ENCODE measurements around the gene PRR5L.

The PRR5L gene

GRCh38 chr11:36264011-36264972 is 31.8 kb upstream of the PRR5L start:
- TF ChIP-seq FOXP2 (optimal IDR thresholded peaks at IDR 0.05; ENCODE audit: borderline replicate concordance, extremely low read depth, extremely low read length, insufficient read depth) (no peak), POLR2AphosphoS5 (IDR thresholded peaks at IDR 0.05; ENCODE audit: low read depth, low read length) (no peak), REST (IDR thresholded peaks at IDR 0.05; ENCODE audit: insufficient read depth in 1 of 2, low read depth in 2 of 2, low read length in 2 of 2) (no peak), TAF1 (IDR thresholded peaks at IDR 0.05; ENCODE audit: borderline replicate concordance, insufficient read depth, low read length) (no peak), SIN3A (IDR thresholded peaks at IDR 0.05; ENCODE audit: borderline replicate concordance, insufficient read depth, low read length) (no peak)

- TF ChIP-seq FOXP2 (optimal IDR thresholded peaks at IDR 0.05; ENCODE audit: borderline replicate concordance, extremely low read depth, extremely low read length, insufficient read depth) (no peak), TAF1 (IDR thresholded peaks at IDR 0.05; ENCODE audit: borderline replicate concordance, insufficient read depth, low read length) (no peak), REST (IDR thresholded peaks at IDR 0.05; ENCODE audit: insufficient read depth in 1 of 2, low read depth in 2 of 2, low read length in 2 of 2) (no peak), POLR2AphosphoS5 (IDR thresholded peaks at IDR 0.05; ENCODE audit: low read depth, low read length) (no peak), SIN3A (IDR thresholded peaks at IDR 0.05; ENCODE audit: borderline replicate concordance, insufficient read depth, low read length) (no peak)
Measured at GRCh38 chr11:36264973-36265344, 31.1 kb upstream of the PRR5L start.

- TF ChIP-seq FOXP2 (optimal IDR thresholded peaks at IDR 0.05; ENCODE audit: borderline replicate concordance, extremely low read depth, extremely low read length, insufficient read depth): no peak
- no peak for TF ChIP-seq POLR2AphosphoS5 (IDR thresholded peaks at IDR 0.05; ENCODE audit: low read depth, low read length)
- no peak for TF ChIP-seq TAF1 (IDR thresholded peaks at IDR 0.05; ENCODE audit: borderline replicate concordance, insufficient read depth, low read length)
- TF ChIP-seq SIN3A (IDR thresholded peaks at IDR 0.05; ENCODE audit: borderline replicate concordance, insufficient read depth, low read length): no peak
- TF ChIP-seq REST (IDR thresholded peaks at IDR 0.05; ENCODE audit: insufficient read depth in 1 of 2, low read depth in 2 of 2, low read length in 2 of 2): no peak
Measured at GRCh38 chr11:36265793-36266628, 30.1 kb upstream of the PRR5L start.

GRCh38 chr11:36266767-36267166 is 29.3 kb upstream of the PRR5L start:
- TF ChIP-seq FOXP2 (optimal IDR thresholded peaks at IDR 0.05; ENCODE audit: borderline replicate concordance, extremely low read depth, extremely low read length, insufficient read depth): no peak
- no peak for TF ChIP-seq POLR2AphosphoS5 (IDR thresholded peaks at IDR 0.05; ENCODE audit: low read depth, low read length)
- no peak for TF ChIP-seq REST (IDR thresholded peaks at IDR 0.05; ENCODE audit: insufficient read depth in 1 of 2, low read depth in 2 of 2, low read length in 2 of 2)
- no peak for TF ChIP-seq TAF1 (IDR thresholded peaks at IDR 0.05; ENCODE audit: borderline replicate concordance, insufficient read depth, low read length)
- no peak for TF ChIP-seq SIN3A (IDR thresholded peaks at IDR 0.05; ENCODE audit: borderline replicate concordance, insufficient read depth, low read length)

All from PFSK-1 (cell line).